Left renal pelvis (tissue), 4 donors: ENCODE data around the gene KCNB1. TPM values are rescaled to one million over a fixed set of nuclear protein-coding genes. Genes with fewer than 3 reads are reported as not detected.

Experiments
- DNase-seq, 4 donors: peaks; one replicate each; pipeline ENCODE4 v3.0.0-alpha.2; 2013; ENCODE audit warnings: low read depth in 4 of 4, low spot score in 3 of 4
- polyA plus RNA-seq, 4 donors: library from polyadenylated mRNA; unstranded; fragments of 120-200 nt; gene quantifications; one replicate each; pipeline ENCODE4 v1.2.1, GENCODE V29; 2013; ENCODE audit not compliant: insufficient read length in 4 of 4

The KCNB1 gene
- 1 to 10 TPM in 1 of 4 donors, under 1 TPM in 3; 0.63 to 1.9 (median 0.74) TPM for polyA plus RNA-seq

- DNase-seq: peak; percentile 59 to 71 (median 66)
Observed at GRCh38 chr20:49482621-49483017, at the start of gene KCNB1. Gene KCNB1 (minus strand): TSS chr20:49482668. CDS start chr20:49482480, 188 bp downstream.

- DNase-seq: no peak
Observed at GRCh38 chr20:49529470-49529869, 47.0 kb upstream of the KCNB1 start.

GRCh38 chr20:49526568-49526967 lies 44.1 kb upstream of the KCNB1 start:
- DNase-seq: no peak

GRCh38 chr20:49526056-49526455 lies 43.6 kb upstream of the KCNB1 start:
- DNase-seq: no peak

- no peak for DNase-seq
Observed at GRCh38 chr20:49523767-49524360, 41.4 kb upstream of the KCNB1 start.

GRCh38 chr20:49521356-49521755 lies 38.9 kb upstream of the KCNB1 start:
- DNase-seq: no peak

- no peak for DNase-seq
Observed at GRCh38 chr20:49519777-49520359, 37.4 kb upstream of the KCNB1 start.

GRCh38 chr20:49519212-49519712 lies 36.8 kb upstream of the KCNB1 start:
- no peak for DNase-seq

GRCh38 chr20:49518576-49518975 lies 36.1 kb upstream of the KCNB1 start:
- no peak for DNase-seq

- DNase-seq: no peak
Observed at GRCh38 chr20:49517805-49518100, 35.3 kb upstream of the KCNB1 start.

GRCh38 chr20:49516916-49517804 lies 34.7 kb upstream of the KCNB1 start:
- no peak for DNase-seq

- no peak for DNase-seq
Observed at GRCh38 chr20:49515586-49515985, 33.1 kb upstream of the KCNB1 start.

GRCh38 chr20:49513517-49513916 lies 31.0 kb upstream of the KCNB1 start:
- DNase-seq: no peak

GRCh38 chr20:49513009-49513408 lies 30.5 kb upstream of the KCNB1 start:
- no peak for DNase-seq

GRCh38 chr20:49511788-49512525 lies 29.5 kb upstream of the KCNB1 start:
- DNase-seq: no peak

- DNase-seq: no peak
Observed at GRCh38 chr20:49510562-49511122, 28.2 kb upstream of the KCNB1 start.

GRCh38 chr20:49508435-49509199 lies 26.1 kb upstream of the KCNB1 start:
- peak in 2 of 4 donors; percentile 22 to 32 for DNase-seq

- no peak for DNase-seq
Observed at GRCh38 chr20:49507741-49508434, 25.4 kb upstream of the KCNB1 start.

- DNase-seq: peak; percentile 36 to 76 (median 52)
Observed at GRCh38 chr20:49505518-49505917, 23.1 kb upstream of the KCNB1 start.
